Measurements from ENCODE around the gene SEPTIN7.

Gene SEPTIN7

GRCh38 chr7:35823440-35823839, 22.6 kb downstream of the SEPTIN7 start:
- H3K4me3 ChIP-seq (ENCODE audit: low read depth, low read length): no peak overlapping the region
- no peak for DNase-seq (ENCODE audit: low read depth)

DNA sequence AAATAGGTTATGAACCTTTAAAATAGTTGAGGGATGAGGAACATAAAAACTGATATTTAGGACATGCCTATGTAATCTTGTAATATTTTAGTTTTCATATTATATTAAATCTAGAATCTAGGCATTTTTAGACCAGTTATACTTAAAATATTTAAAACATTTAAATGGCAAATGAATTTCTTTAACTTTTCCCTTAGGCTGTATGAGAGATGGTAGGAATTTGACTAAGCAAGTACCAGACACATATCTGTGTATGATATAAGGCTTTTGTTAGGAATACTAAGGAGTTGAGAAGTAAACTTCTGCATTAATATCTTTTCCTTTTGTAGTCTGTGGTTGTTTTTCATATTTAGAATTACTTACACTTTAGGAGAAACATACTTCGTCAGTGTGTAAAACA, 25.1 kb downstream of the SEPTIN7 start:
- no peak overlapping the region for H3K4me3 ChIP-seq (ENCODE audit: low read depth, low read length)
- DNase-seq (ENCODE audit: low read depth): no peak

GRCh38 chr7:35826751-35827150, 25.9 kb downstream of the SEPTIN7 start:
- H3K4me3 ChIP-seq (ENCODE audit: low read depth, low read length): no peak overlapping the region
- DNase-seq (ENCODE audit: low read depth): no peak

DNA sequence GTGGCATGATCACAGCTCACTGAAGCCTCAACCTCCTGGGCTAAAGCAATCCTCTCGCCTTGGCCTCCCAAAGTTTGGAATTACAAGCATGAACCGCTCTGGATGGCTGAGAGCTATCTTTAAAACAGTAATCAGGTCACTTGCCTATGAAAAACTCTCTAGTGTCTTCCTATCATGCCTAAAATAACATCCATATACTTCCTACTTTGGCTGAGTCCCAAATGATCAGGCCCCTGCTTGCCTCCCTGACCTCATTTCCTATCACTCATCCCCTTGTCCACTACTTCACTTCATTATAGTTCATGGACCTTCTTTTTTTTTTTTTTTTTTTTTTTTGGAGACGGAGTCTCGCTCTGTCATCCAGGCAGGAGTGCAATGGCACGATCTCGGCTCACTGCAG, 28.0 kb downstream of the SEPTIN7 start:
- H3K4me3 ChIP-seq (ENCODE audit: low read depth, low read length): no peak overlapping the region
- no peak for DNase-seq (ENCODE audit: low read depth)

DNA sequence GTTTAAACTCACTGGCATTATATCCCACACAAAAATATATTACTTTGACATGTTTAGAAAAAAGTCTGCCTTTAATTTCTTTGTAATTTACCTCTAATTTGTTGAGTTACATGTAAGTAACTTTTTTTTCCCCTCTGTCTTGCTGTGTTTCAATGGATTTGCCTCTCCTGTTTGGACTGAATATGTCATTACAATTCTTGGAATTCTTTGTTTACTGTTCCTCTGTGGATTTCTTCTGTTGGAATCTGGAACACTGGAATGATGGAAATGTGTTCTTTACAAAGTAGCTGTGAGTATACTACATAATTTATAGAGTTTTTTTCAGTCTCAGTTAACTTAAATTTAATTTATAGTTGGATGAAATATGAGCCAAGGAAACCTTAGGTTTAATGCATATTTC, 30.4 kb downstream of the SEPTIN7 start:
- no peak for DNase-seq (ENCODE audit: low read depth)
- no peak overlapping the region for H3K4me3 ChIP-seq (ENCODE audit: low read depth, low read length)

GRCh38 chr7:35839860-35840854, 39.3 kb downstream of the SEPTIN7 start:
- DNase-seq (ENCODE audit: low read depth): no peak

DNA sequence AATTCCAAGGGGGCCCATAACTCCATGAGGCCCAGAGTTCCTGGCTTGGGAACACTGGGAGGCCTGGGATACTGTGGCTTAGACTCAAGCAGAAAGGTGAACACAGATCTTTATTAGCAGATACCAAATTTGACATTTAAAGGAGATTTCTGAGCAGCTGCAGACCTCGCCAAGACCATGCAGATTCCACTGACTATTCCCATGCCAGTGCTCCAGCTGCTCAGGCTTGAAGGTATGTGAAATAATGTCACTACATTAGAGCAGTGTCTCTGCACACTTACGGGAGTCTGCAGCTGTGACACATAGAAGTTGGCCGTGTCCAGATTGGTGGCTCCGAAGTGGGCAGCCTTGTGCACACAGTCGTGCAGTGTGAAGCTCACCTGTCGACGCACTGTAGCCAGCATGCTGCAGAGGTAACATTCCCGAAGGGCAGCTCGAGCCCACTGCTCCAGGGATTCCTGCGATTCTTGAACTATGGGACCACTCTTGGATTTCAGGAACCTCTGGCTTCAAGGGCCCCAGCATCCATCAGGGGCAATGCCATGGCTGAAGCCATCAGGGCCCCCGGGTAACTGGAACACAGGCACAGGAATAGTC, 46.1 kb downstream of the SEPTIN7 start:
- no peak overlapping the region for H3K4me3 ChIP-seq (ENCODE audit: low read depth, low read length)
- no peak for DNase-seq (ENCODE audit: low read depth)

More at GRCh38 chr7:35839860-35840854, 39.3 kb downstream of the SEPTIN7 start:
- no peak overlapping the region for H3K4me3 ChIP-seq (ENCODE audit: low read depth, low read length)

- no peak overlapping the region for H3K4me3 ChIP-seq (ENCODE audit: low read depth, low read length)
- DNase-seq (ENCODE audit: low read depth): no peak
Observed at GRCh38 chr7:35848725-35849124, 47.9 kb downstream of the SEPTIN7 start.

- DNase-seq (ENCODE audit: low read depth): no peak
Observed at GRCh38 chr7:35849158-35849831, 48.4 kb downstream of the SEPTIN7 start.

GRCh38 chr7:35849954-35850353, 49.1 kb downstream of the SEPTIN7 start:
- DNase-seq (ENCODE audit: low read depth): no peak
- H3K4me3 ChIP-seq (ENCODE audit: low read depth, low read length): no peak overlapping the region

More at GRCh38 chr7:35849158-35849831, 48.4 kb downstream of the SEPTIN7 start:
- H3K4me3 ChIP-seq (ENCODE audit: low read depth, low read length): no peak overlapping the region

All from skeletal muscle cell (primary cell).